HG03103 (cell line): ENCODE measurements around the gene SERPINA10.
"Not testable (repeated sequence)": the region's sequence is repeated elsewhere in the genome, so short reads cannot be mapped to it uniquely, and the experiment has no call there.

Source experiments
- ATAC-seq: cut with Tn5 transposase; IDR thresholded peaks from one replicate; pipeline ENCODE4 v1.9.1; 2021; ENCODE audit warnings: low read depth; ENCODE audit not compliant: unreplicated experiment

The SERPINA10 gene

DNA sequence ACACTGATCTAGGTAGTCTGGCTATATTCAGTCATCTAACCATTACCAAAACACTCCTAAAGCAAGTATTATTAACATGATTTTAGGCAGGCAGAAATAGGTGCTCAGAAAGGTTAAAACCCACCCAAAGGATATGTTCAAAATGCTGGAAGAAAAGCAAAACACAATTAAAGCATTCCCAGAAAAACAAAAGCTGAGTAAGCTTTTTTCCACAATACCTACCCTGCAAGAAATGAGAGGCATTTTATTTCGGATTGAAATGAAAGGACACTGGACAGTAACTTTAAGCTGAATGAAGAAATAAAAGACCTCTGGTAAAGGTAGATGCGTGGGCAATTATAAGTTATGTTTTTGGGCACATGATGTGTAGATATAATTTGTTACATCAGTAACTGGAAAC, 21.8 kb upstream of the SERPINA10 start:
- no peak for ATAC-seq

DNA sequence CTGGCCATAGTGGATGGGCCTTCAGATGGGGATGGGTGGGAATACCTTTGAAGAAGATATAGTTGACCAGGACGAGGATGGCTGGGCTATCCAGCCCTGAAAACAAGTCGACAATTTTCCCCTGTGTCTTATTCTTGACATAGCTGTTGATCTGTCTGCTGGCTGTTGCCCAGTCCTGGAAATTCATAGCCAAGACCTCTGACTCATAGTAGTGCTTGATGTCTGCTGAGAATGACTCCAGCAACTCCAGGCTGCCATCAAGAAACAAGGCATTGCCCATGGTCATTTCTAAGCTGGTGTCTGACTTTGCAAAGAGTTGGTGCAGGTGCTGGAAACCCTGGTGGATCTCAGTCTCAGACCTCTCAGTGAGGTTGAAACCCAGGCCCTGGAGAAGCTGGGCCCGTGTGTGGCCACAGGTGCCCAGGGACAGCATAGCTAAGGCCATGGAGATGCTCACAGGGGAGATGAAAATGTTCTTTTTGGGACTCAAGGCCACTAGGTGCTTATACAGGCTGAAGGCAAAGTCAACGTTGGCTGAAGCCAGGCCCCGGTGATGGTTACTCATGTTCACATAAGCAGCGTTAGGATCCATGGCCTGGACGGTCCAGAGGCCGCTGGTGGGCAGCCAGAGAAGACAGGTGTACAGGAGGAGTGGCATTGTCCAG, 21.1 kb upstream of the SERPINA10 start:
- no peak for ATAC-seq

DNA sequence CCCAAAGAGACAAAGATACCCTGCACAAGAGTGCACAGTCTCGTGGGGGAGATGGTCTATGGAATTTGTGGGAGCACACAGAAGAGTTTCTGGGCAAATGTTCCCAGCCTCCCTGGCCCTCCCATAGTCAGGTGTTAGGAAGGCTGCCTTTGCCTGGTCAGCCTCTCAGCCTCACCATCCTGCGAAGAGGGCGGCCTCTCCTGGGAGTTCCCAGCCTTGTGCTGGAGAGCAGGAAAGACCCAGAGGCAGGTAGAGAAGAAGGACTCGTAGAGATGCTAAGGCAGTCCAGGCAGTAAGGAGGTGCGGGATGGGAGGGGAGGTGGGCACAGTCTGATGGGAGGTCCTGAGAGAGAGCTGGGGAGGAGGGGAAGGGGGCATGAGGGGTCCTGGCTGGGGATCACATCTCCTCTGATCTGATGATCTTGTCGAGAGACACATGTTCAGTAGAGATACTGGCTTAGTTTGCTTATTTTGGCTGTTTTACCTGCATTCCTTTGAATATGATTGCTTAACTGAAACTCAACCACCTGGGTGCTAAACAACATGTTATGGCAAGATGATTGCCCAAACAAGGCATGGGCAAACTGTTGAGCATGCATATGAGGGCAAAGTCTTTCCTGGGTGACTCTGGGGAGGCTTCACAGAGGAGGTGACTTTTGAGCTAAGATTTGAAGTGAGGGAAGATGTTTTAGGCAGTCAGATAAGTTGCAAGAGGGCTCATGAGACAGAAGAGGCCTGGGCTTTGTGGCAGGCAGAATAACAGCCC, 19.6 kb upstream of the SERPINA10 start:
- ATAC-seq: no peak

DNA sequence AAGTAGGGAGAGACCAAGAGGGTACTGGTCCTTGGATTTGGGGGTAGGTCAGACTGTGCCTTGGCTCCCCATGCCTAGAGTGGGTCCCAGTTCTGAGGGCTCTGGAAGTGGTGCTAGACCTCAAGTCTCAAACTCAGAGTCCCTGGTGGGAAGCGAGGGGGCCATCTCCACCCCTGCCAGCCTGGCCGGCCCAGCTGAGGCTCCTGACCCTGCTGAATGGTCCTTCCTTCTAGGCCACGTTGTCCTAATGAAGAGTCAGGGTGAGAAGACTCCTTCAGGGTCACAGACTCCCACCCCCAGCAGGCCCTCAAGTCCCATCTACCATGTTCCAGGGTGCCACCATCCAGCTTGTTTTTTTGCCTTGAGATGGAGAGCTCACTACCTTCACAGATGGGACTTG, 17.2 kb upstream of the SERPINA10 start:
- ATAC-seq: no peak

DNA sequence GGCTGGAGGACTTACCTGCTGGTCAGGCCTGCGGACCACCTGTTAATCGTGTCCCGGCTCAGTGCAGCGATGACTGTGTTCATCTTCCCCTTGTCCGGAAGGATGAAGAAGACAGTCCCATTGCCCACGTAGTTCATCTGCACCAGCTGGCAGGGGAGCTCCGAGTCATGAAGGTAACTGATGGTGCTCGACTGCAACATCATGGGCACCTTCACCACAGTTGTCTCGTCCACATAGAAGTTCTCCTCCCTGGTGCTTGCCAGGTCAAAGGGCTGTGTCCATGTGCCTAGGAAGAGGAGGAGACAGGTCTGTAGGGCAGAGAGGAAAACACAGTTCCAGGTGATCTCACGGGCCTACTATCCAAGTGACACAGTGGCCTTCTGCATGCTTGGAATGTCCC, 16.7 kb upstream of the SERPINA10 start:
- no peak for ATAC-seq

DNA sequence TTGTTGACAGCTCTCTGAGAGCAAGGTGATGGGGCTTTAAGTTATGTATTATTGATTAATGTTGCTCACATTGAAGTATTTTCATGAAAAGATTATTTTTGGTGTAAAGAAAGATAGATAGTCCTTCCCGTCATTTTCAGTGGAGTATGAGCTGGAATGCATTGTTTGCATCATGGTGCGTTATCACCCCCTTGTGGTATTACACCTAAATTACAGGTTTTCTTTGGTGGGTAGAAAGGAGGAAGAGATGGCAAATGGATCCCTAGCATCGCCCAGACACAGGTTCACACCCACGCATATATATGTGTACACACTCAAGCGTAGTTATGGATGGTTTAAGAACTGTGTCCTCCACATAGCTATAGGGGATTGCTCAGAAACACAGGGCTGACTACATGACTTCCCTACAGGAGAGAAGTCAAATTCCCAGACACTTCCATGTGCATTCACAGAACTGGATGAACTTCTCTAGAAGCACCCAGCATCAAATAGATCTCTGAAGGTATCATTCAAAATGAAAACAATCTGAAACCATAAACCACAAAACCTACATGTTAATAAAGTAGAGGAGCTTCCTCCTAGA, 14.4 kb upstream of the SERPINA10 start:
- ATAC-seq: no peak

DNA sequence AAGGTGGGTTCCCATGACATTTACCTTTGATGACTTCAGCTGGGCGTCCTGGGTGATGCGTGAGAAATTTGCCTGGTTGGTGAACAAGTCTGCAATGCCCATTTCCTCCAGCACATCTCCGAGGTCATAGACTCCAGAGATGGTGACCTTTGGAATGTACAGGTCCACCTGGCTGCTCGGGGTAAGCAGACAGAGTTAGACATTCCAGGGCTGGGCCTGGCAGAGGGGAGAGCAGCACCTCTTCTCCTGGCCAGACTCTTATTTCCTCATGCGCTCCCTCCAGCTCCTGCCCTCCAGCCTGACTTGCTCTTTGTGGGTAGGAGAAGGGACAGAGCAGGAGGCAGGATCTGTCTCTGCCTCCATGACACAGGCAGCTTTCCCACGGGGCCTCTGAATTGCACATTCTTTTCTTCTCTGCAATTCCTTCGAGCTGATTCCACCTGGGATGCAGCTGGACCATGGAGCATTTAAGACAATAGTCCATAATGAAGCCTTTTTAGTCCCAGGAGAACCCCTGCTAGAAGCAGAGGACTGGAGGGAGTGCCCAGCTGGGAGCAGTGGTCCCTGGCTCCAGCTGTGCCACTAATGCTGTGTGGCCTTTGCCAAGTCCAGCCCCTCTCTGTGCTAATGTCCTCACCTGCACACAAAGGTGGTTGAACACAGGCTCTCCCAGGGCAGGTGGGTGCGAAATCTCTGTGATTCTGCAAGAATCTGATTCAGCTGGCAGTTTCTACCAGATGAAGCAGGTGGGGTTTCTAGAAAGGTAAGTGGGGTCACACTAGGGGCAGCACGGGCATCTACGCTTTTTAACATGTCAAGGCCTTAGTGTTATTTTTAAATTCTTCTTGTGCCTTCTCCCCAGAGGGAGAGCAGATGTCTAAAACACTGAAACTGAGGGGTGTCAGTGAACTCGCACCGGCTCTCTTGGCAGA, 13.2 kb upstream of the SERPINA10 start:
- ATAC-seq: no peak

DNA sequence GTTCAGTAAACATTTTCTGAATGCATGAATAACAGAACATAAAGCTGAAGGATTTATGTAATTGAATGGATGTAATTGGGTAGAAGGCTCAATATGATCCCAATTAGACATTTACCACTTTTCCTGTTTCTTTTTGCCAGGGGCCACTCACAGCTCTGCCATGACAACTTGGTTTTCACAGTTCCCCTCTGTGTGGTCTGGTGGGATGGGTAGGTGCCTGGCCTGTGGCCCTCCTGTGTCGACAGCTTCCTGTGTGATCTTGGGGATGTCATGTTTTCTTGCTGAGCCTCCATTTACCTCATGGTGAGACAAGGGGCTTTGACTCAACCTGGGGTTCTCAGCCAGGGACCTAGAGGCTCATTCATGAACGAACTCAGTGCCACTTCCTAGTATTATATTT, 12.6 kb upstream of the SERPINA10 start:
- ATAC-seq: no peak

DNA sequence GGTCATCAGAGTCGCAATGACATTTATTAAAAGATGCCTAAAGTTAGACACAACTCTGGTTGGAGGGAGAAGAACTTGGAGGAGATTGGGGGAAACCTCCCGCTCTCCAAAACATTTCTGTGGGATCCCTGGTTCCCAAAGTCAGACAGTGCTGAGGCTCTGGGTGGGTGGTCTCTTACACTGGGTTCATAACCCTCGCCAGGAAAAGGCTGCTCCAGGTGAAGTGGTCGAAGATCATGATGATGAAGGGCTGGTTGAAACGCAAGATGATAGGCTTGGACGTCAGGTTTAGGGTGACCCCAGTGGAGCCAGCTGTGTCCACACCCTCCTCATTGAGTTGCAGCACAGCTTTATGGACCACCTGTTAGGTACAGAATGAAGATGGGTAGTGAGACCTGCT, 11.2 kb upstream of the SERPINA10 start:
- ATAC-seq: no peak

DNA sequence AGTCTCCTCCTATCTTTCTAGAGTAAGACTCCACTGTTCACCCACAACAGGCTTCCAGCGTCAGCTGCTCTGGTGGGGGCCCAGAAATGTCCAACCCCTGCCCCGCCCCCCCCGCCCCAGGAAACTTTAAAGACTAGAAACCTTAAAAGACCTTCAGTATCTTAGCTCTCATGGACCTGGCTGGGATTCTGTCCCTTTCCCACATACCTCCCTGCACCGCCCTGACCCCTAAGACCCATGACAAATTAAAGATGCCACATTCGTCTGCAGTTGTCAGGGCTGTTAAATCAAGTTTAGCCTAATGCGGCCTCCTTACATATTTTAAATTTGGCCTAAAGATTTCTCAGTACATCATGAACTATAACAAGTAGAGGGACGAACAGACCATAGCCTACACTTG, 10.0 kb upstream of the SERPINA10 start:
- no peak for ATAC-seq

DNA sequence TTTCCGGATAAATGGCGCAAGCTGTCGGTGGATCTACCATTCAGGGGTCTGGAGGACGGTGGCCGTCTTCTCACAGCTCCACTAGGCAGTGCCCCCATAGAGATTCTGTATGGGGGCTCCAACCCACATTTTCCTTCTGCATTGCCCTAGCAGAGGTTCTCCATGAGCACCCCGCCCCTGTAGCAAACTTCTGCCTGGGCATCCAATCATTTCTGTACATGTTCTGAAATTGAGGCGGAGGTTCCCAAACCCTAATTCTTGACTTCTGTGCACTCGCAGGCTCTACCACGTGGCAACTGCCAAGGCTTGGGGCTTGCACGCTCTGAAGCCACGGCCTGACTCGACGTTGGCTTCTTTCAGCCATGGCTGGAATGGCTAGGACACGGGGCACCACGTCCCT, 5.1 kb upstream of the SERPINA10 start:
- ATAC-seq: no peak

DNA sequence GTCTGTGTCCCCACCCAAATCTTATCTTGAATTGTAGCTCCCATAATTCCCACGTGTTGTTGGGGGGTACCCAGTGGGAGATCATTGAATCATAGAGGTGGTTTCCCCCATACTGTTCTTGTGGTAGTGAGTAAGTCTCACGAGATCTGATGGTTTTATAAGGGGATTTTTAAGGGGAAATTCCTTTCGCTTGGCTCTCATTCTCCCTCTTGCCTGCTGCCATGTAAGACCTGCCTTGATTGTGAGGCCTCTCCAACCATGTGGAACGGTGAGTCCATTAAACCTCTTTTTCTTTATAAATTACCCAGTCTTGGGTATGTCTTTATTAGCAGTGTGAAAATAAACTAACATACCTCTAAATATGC, 3.1 kb upstream of the SERPINA10 start:
- not testable (repeated sequence) for ATAC-seq

DNA sequence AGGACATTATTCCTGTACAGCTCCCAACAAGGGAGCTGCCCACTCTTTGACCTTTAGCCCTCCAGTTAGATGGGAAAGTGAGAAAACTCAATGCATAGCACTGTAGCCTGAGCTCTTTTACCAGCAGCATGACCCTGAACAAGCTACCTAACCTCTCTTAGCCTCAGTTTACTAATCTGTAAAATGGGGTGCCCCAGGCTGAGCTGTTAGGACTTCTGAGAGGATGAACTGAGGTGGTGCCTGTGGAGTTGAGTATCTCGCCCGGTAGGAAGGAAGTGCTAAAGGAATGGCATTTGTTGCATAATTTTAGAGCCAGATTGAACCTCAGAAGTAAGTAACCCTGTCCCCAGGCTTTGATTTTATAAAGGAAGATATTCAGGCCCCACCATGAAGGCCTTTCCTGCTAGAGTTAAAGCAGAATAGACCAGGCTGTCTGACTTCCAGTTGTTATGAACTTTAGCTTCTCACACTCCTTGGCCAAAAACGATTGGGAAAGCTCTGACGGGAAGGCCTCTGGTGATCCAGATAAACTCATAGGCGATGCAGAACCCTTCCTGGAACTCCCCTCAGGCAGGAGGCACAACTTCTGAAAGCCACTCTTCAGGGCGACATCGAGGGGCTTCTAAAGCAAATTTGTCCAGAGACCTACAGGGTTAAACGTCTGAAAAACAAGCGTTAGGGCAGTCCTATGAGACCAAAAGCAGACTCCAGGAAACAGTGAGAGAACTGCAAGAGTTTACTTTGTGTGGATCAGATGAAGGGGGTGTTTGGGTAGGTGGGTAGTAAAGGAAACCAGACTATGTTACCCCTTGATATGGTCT, 2.5 kb upstream of the SERPINA10 start:
- ATAC-seq: no peak

DNA sequence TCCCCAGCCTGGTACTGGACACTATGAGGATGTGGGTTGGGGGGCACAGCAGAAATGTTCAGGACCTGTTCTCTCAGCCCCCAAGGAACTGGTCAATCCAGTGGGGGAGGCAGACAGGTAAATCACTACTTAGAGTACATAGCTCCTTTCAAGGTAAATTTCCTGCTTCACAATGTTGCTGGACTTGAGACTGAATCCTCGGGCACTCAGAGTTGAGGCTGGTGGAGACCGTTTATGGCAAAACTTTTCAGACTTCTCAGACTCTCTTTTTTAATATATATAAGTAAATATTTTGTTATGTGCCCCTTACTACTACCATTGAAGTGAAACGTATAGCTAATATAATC, 483 bp upstream of the SERPINA10 start:
- ATAC-seq: no peak

DNA sequence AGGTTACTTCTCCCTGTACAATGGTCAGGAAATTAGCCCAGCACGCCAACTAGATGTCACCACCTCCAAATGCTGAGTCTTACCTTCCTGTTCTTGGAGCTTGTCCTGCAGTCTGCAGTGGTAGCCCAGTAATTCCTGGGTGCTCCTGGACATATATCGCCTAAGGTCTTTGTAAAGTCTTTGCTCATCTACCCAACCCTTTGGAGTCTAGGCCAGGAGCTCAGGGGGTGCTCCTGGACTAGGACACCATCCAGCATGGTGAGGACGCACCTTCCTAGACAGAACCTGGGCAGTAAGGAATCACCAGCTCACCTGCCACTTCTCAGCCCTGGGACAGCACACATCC, 569 bp downstream of the SERPINA10 start:
- ATAC-seq: no peak

DNA sequence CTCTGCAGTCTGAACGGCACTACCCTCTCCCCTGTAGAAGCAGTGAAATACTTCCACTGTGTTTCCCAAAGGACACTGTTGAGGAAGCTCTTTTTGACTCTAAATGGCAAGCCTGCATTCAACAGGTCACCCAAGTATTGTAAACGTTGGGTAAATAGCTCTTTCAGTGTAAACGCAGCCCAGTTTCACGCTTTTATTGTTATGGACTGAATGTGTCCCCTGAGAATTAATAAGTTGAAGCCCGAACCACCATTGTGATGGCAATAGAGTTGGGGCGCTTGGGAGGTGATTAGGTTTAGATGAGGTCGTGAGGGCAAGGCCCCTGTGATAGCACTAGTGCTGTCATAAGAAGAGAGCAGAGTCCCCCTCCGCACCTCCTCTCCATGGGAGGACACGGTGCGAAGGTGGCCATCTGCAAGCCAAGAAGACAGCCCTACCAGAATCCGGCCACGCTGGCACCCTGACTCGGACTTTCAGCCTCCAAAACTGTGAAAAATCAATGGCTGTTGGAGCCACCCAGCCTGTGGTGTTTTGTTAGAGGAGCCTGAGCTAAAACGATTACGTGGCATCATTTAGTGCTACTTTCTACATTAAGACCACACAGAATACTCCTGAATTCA, 1.1 kb downstream of the SERPINA10 start:
- ATAC-seq: no peak

DNA sequence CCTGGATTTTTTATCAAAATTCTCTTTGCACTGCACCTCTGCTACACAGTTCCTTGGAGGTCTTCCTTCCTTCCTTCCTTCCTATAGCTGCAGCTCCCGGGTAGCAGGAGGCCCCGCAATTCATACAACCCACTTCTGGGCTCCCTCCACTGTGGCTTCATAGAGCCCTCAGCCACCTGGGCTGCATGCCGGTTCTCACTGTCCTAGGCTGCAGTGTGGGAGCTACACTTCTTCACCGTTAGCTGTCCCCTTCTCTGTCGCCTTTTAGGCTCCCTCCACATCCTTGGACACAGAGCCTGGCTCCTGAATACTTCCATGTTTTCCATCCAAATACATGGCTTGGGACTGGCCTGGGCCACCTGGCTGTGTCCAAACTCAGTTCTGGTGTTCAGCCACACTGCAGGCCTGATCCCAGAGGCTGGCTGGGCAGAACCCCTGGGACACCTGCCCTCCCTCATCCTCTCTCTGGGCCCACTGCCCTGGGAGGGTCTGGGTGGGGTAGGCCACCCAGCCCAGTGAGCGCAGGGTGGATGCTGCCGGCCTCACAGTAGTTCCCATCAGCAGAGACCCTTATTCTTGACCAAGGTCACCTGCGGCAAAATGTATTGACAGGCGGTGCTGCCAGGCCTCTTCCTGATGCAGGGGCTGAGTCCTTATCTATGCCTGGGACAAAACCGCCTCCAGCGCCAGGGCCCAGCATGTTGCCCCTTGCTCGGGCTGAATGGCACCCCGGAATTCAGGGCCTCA, 1.7 kb downstream of the SERPINA10 start:
- no peak for ATAC-seq

DNA sequence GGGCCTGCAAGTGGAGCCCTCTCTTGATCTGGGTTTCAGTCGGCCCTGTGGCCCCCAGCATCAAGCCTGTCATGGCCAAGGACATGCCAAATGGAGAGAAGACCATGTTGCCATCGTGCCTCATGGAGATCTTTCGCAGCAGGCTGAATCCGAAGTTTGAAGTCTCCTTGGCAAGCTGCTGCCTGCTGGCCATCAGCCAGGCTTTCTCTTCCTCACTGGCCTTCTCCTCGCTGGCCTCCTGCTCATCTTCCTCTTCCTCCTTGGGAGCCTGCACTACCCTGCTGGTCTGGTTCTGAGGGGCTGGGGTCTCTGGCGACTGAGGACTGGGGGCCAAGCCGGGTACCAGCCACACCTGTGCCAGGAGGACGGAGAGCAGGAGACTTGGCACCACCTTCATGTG, 2.9 kb downstream of the SERPINA10 start:
- ATAC-seq: no peak
